OCI-LY3 (cell line): Measurements from ENCODE around the gene ERICH4.

Experiments
- H2AFZ ChIP-seq: fragments of 200-600, 300-600 bp; shearing (Covaris generic); 2 replicates; pipeline ENCODE4 v1.6.0; 2014; ENCODE audit warnings: antibody characterized with exemption, low read depth, low read length
- H3K27ac ChIP-seq: fragments of 200-600, 300-600 bp; sonication (generic); 2 replicates; pipeline ENCODE4 v1.5.1; 2014; ENCODE audit warnings: mild to moderate bottlenecking, low read length, moderate library complexity, mixed read lengths
- H3K27me3 ChIP-seq: fragments of 200-600, 300-600 bp; sonication (generic); 2 replicates; pipeline ENCODE4 v1.6.1; 2014; ENCODE audit warnings: low read depth, low read length, mixed read lengths
- H3K36me3 ChIP-seq: fragments of 200-600, 300-600 bp; sonication (generic); replicated peaks from 2 replicates; pipeline ENCODE3; 2014; ENCODE audit warnings: low read depth, low read length, mixed read lengths
- H3K4me1 ChIP-seq: fragments of 300-600, 200-600 bp; sonication (generic); 2 replicates; pipeline ENCODE4 v1.6.1; 2014; ENCODE audit warnings: low read length, mixed read lengths
- H3K4me2 ChIP-seq: fragments of 200-600, 300-600 bp; sonication (generic); 2 replicates; pipeline ENCODE4 v1.6.1; 2014; ENCODE audit warnings: low read length, mixed read lengths
- H3K4me3 ChIP-seq: fragments of 300-600, 200-600 bp; sonication (generic); 2 replicates; pipeline ENCODE4 v1.5.1; 2014; ENCODE audit warnings: antibody characterized with exemption, mild to moderate bottlenecking, low read length, moderate library complexity
- H3K79me2 ChIP-seq: fragments of 300-600, 200-600 bp; shearing (Covaris generic); 2 replicates; pipeline ENCODE4 v1.6.1; 2014; ENCODE audit warnings: mild to moderate bottlenecking, low read length, mixed read lengths
- H3K9ac ChIP-seq: fragments of 300-600, 200-600 bp; shearing (Covaris generic); 2 replicates; pipeline ENCODE4 v1.6.0; 2014; ENCODE audit warnings: mild to moderate bottlenecking, low read length, moderate library complexity
- H3K9me3 ChIP-seq: fragments of 200-600, 300-600 bp; shearing (Covaris generic); 2 replicates; pipeline ENCODE4 v1.6.1; 2014; ENCODE audit warnings: low read length, mixed read lengths; ENCODE audit not compliant: insufficient read depth
- H4K20me1 ChIP-seq: fragments of 200-600, 300-600 bp; sonication (generic); 2 replicates; pipeline ENCODE4 v1.6.1; 2016; ENCODE audit warnings: low read length, mixed read lengths; ENCODE audit not compliant: insufficient read depth
- CTCF ChIP-seq: fragments of 200-600, 300-600 bp; sonication (generic); IDR thresholded peaks from 2 replicates; pipeline ENCODE4 v1.5.1; 2014; ENCODE audit warnings: antibody characterized with exemption, low read length, low read depth
- EZH2phosphoT487 ChIP-seq: fragments of 200-600 bp; shearing (Covaris generic); IDR thresholded peaks from 2 replicates; pipeline ENCODE4 v1.6.1; 2018; ENCODE audit warnings: antibody characterized with exemption, mixed run types, low read depth

Gene ERICH4

GRCh38 chr19:41413947-41414346 lies 29.0 kb upstream of the ERICH4 start:
- H3K27ac ChIP-seq, result no peak overlapping the region
- H3K27me3 ChIP-seq, result no peaks in the 10 kb centered on the region
- no peaks in the 10 kb centered on the region for H3K4me1 ChIP-seq
- H3K4me2 ChIP-seq, result no peak overlapping the region
- H3K4me3 ChIP-seq, result no peak overlapping the region
- H3K36me3 ChIP-seq, result peaks cover 7% of the 10 kb centered on the region
- H4K20me1 ChIP-seq, result 0 out of 2 replicates have a peak, but pooled peaks cover 3% of the 10 kb centered on the region
- TF ChIP-seq EZH2phosphoT487, result no peak
- H3K9ac ChIP-seq, result no peak overlapping the region
- no peaks in the 10 kb centered on the region for H3K79me2 ChIP-seq
- H3K9me3 ChIP-seq, result no peaks in the 10 kb centered on the region
- H2AFZ ChIP-seq, result no peak overlapping the region

GRCh38 chr19:41414461-41414860 lies 28.5 kb upstream of the ERICH4 start:
- Histone ChIP-seq H3K27me3 (no peaks in the 10 kb centered on the region), H3K27ac (no peak overlapping the region), H3K9me3 (no peaks in the 10 kb centered on the region), H2AFZ (no peak overlapping the region), H3K4me1 (no peaks in the 10 kb centered on the region), H3K4me3 (no peak overlapping the region), H4K20me1 (0 out of 2 replicates have a peak, but pooled peaks cover 3% of the 10 kb centered on the region), H3K9ac (no peak overlapping the region), H3K36me3 (peaks cover 7% of the 10 kb centered on the region), H3K4me2 (no peak overlapping the region), H3K79me2 (no peaks in the 10 kb centered on the region)
- TF ChIP-seq CTCF (no peak), EZH2phosphoT487 (no peak)

- Histone ChIP-seq H3K9me3 (no peaks in the 10 kb centered on the region), H3K27me3 (no peaks in the 10 kb centered on the region), H3K4me1 (no peaks in the 10 kb centered on the region), H2AFZ (no peak overlapping the region), H4K20me1 (no peaks in the 10 kb centered on the region), H3K79me2 (no peaks in the 10 kb centered on the region), H3K4me3 (no peak overlapping the region), H3K36me3 (peaks cover 10% of the 10 kb centered on the region), H3K9ac (no peak overlapping the region), H3K4me2 (no peak overlapping the region), H3K27ac (no peak overlapping the region)
- TF ChIP-seq EZH2phosphoT487 (no peak), CTCF (no peak)
Measured at GRCh38 chr19:41415154-41415571, 27.8 kb upstream of the ERICH4 start.

- H3K27me3 ChIP-seq, result no peaks in the 10 kb centered on the region
- no peaks in the 10 kb centered on the region for H3K9me3 ChIP-seq
- H3K27ac ChIP-seq, result no peak overlapping the region
- H3K4me1 ChIP-seq, result no peaks in the 10 kb centered on the region
- H3K4me2 ChIP-seq, result no peak overlapping the region
- H3K79me2 ChIP-seq, result no peaks in the 10 kb centered on the region
- TF ChIP-seq CTCF (no peak), EZH2phosphoT487 (no peak)
- no peak overlapping the region for H3K9ac ChIP-seq
- peaks cover 16% of the 10 kb centered on the region for H3K36me3 ChIP-seq
- no peak overlapping the region for H2AFZ ChIP-seq
- no peak overlapping the region for H3K4me3 ChIP-seq
- no peaks in the 10 kb centered on the region for H4K20me1 ChIP-seq
Measured at GRCh38 chr19:41416194-41416674, 26.7 kb upstream of the ERICH4 start.
